Large intestine (tissue), 12 donors: ENCODE data around the gene KDM4E. TPM values are rescaled to one million over a fixed set of nuclear protein-coding genes. Genes with fewer than 3 reads are reported as not detected.

Experiments
- DNase-seq, 2 donors: peaks; one replicate each; pipeline versions ENCODE4 v3.0.0 to v3.0.0-alpha.2; 2013
- H3K27ac ChIP-seq: one replicate; pipeline ENCODE4 v1.5.1; 2013; ENCODE audit warnings: low read length
- H3K27me3 ChIP-seq: 2 replicates; pipeline ENCODE4 v1.6.1; 2013; ENCODE audit warnings: low read length; ENCODE audit not compliant: control insufficient read depth, insufficient read depth
- H3K36me3 ChIP-seq: 2 replicates; pipeline ENCODE4 v1.6.1; 2013; ENCODE audit warnings: low read length; ENCODE audit not compliant: control insufficient read depth, insufficient read depth
- H3K4me1 ChIP-seq: one replicate; pipeline ENCODE4 v1.6.1; 2013; ENCODE audit warnings: low read length; ENCODE audit not compliant: control insufficient read depth, insufficient read depth
- H3K4me3 ChIP-seq: one replicate; pipeline ENCODE4 v1.5.1; 2013; ENCODE audit warnings: low read length
- H3K9me3 ChIP-seq: one replicate; pipeline ENCODE4 v1.6.1; 2013; ENCODE audit warnings: mild to moderate bottlenecking, low read depth, low read length, moderate library complexity; ENCODE audit not compliant: control insufficient read depth
- WGBS: methylation state at CpG from one replicate; pipeline ENCODE4 v1.1.5; 2013; ENCODE audit warnings: low lambda C conversion rate; ENCODE audit not compliant: insufficient coverage; 5-methylcytosine and 5-hydroxymethylcytosine counted together
- long read RNA-seq, 11 donors: transcript quantifications; one replicate each; lab custom pipeline, GENCODE V29; 2026
- polyA plus RNA-seq: library from polyadenylated mRNA; unstranded; fragments of 120-200 nt; gene quantifications from one replicate; pipeline ENCODE4 v1.2.1, GENCODE V29; 2013

Gene KDM4E
- polyA plus RNA-seq: 0.19 TPM
- long read RNA-seq, donor 1: 0 reads
- long read RNA-seq, donor 2: 0 reads
- long read RNA-seq, donor 3: 0 reads
- long read RNA-seq, donor 4: 0 reads
- long read RNA-seq, donor 5: 0 reads
- long read RNA-seq, donor 6: 0 reads
- long read RNA-seq, donor 7: 0 reads
- long read RNA-seq, donor 8: 0 reads
- long read RNA-seq, donor 9: 0 reads
- long read RNA-seq, donor 10: 0 reads
- long read RNA-seq, donor 11: 0 reads

- Histone ChIP-seq H3K9me3 (no peaks in the 10 kb centered on the region), H3K4me3 (no peak within 1 kb of the TSS), H3K27ac (no peak within 1 kb of the TSS), H3K4me1 (no peaks in the 10 kb centered on the region), H3K36me3 (no peaks in the 10 kb centered on the region), H3K27me3 (no peaks in the 10 kb centered on the region)
- DNase-seq: no peak
- no CpG with 5 or more reads among the region's 1 CpG for WGBS
These were observed at the start of gene KDM4E for GRCh38 chr11:95024958-95025357. TSS of gene KDM4E (plus strand) at chr11:95025258. CDS start at chr11:95025558, 300 bp downstream.

GRCh38 chr11:94975599-94975998 lies 49.5 kb upstream of the KDM4E start:
- peaks cover 3% of the 10 kb centered on the region for H3K4me1 ChIP-seq
- no peaks in the 10 kb centered on the region for H3K9me3 ChIP-seq
- H3K27ac ChIP-seq: no peak overlapping the region
- no peaks in the 10 kb centered on the region for H3K27me3 ChIP-seq
- H3K36me3 ChIP-seq: peaks cover 8% of the 10 kb centered on the region
- no CpG with 5 or more reads among the region's 1 CpG for WGBS
- DNase-seq: no peak
- H3K4me3 ChIP-seq: no peak overlapping the region

GRCh38 chr11:94987378-94987777 lies 37.7 kb upstream of the KDM4E start:
- no peaks in the 10 kb centered on the region for H3K9me3 ChIP-seq
- H3K4me3 ChIP-seq: no peak overlapping the region
- H3K27me3 ChIP-seq: no peaks in the 10 kb centered on the region
- no peak for DNase-seq
- no peaks in the 10 kb centered on the region for H3K36me3 ChIP-seq
- WGBS: 61% methylated on average over 2 of the region's 4 CpGs
- no peak overlapping the region for H3K27ac ChIP-seq
- no peaks in the 10 kb centered on the region for H3K4me1 ChIP-seq

GRCh38 chr11:94988748-94989147 lies 36.3 kb upstream of the KDM4E start:
- no CpG with 5 or more reads among the region's 1 CpG for WGBS
- no peaks in the 10 kb centered on the region for H3K27me3 ChIP-seq
- H3K27ac ChIP-seq: no peak overlapping the region
- no peaks in the 10 kb centered on the region for H3K36me3 ChIP-seq
- H3K4me3 ChIP-seq: no peak overlapping the region
- H3K9me3 ChIP-seq: no peaks in the 10 kb centered on the region
- H3K4me1 ChIP-seq: no peaks in the 10 kb centered on the region
- DNase-seq: no peak

GRCh38 chr11:94993400-94993943 lies 31.6 kb upstream of the KDM4E start:
- Histone ChIP-seq H3K4me3 (no peak overlapping the region), H3K27me3 (no peaks in the 10 kb centered on the region), H3K27ac (no peak overlapping the region), H3K9me3 (peaks cover 2% of the 10 kb centered on the region), H3K36me3 (no peaks in the 10 kb centered on the region), H3K4me1 (no peaks in the 10 kb centered on the region)
- DNase-seq: no peak
- 100% methylated on average over 1 of the region's 2 CpGs for WGBS

GRCh38 chr11:94997437-94997836 lies 27.6 kb upstream of the KDM4E start:
- Histone ChIP-seq H3K27me3 (no peaks in the 10 kb centered on the region), H3K36me3 (no peaks in the 10 kb centered on the region), H3K9me3 (peaks cover 2% of the 10 kb centered on the region), H3K27ac (no peak overlapping the region), H3K4me3 (no peak overlapping the region), H3K4me1 (no peaks in the 10 kb centered on the region)
- no peak for DNase-seq
- 100% methylated on average over 3 of the region's 6 CpGs for WGBS

- Histone ChIP-seq H3K27ac (no peak overlapping the region), H3K4me3 (no peak overlapping the region), H3K9me3 (peaks cover 2% of the 10 kb centered on the region), H3K36me3 (no peaks in the 10 kb centered on the region), H3K27me3 (no peaks in the 10 kb centered on the region), H3K4me1 (no peaks in the 10 kb centered on the region)
- no CpG with 5 or more reads among the region's 13 CpGs for WGBS
- no peak for DNase-seq
These were observed 26.8 kb upstream of the KDM4E start for GRCh38 chr11:94998285-94998684.

GRCh38 chr11:95003716-95004115 lies 21.3 kb upstream of the KDM4E start:
- no peak overlapping the region for H3K4me3 ChIP-seq
- no peaks in the 10 kb centered on the region for H3K27me3 ChIP-seq
- no peak overlapping the region for H3K27ac ChIP-seq
- H3K36me3 ChIP-seq: no peaks in the 10 kb centered on the region
- no peaks in the 10 kb centered on the region for H3K4me1 ChIP-seq
- H3K9me3 ChIP-seq: no peaks in the 10 kb centered on the region
- no peak for DNase-seq

- no peak for DNase-seq
- Histone ChIP-seq H3K4me3 (no peak overlapping the region), H3K36me3 (no peaks in the 10 kb centered on the region), H3K27me3 (no peaks in the 10 kb centered on the region), H3K27ac (no peak overlapping the region), H3K4me1 (no peaks in the 10 kb centered on the region), H3K9me3 (no peaks in the 10 kb centered on the region)
- no CpG with 5 or more reads among the region's 1 CpG for WGBS
These were observed 19.4 kb upstream of the KDM4E start for GRCh38 chr11:95005642-95006041.

GRCh38 chr11:95011376-95011775 lies 13.7 kb upstream of the KDM4E start:
- Histone ChIP-seq H3K9me3 (no peaks in the 10 kb centered on the region), H3K36me3 (no peaks in the 10 kb centered on the region), H3K27ac (no peak overlapping the region), H3K4me3 (no peak overlapping the region), H3K4me1 (no peaks in the 10 kb centered on the region), H3K27me3 (no peaks in the 10 kb centered on the region)
- DNase-seq: no peak

GRCh38 chr11:95014184-95014821 lies 10.8 kb upstream of the KDM4E start:
- Histone ChIP-seq H3K9me3 (no peaks in the 10 kb centered on the region), H3K27me3 (no peaks in the 10 kb centered on the region), H3K4me3 (no peak overlapping the region), H3K27ac (no peak overlapping the region), H3K4me1 (no peaks in the 10 kb centered on the region), H3K36me3 (no peaks in the 10 kb centered on the region)
- DNase-seq: no peak
- 80% methylated on average over 1 of the region's 12 CpGs for WGBS
